Measurements from ENCODE around the gene TEX19. TPM values are rescaled to one million over a fixed set of nuclear protein-coding genes. Genes with fewer than 3 reads are reported as not detected.

The TEX19 gene
- total and polyA plus RNA-seq, 2 of the 4 experiments (the other 2 are of a cell fraction): under 0.01 to 0.03 TPM

DNA sequence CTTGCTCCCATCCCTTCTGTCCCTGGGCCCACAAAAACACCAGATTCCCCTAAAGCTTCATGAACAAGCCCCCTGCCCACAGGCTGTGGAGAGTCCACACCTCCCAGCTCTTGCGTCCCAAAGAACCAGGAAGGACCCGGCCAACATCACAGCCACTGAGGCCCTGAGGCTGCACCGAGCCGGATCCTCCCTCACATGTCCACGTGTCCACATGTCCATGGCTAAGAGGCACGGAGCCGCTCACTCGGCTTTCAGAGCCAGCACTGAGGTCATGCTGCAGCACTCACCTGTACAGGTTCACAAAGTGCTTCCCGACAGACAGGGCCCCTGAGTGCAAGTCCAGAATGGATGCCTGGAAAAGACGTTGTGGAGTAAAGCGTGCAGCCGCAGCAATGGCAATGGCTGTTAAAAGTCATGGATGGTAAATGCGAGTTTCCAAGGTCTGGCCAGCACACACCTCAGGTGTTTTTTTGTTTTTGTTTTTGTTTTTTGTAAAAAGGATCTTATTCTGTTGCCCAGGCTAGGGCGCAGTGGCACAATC, 47.2 kb downstream of the TEX19 start:
- H2BK5ac ChIP-seq (ENCODE audit: low read depth, low read length, poor library complexity, severe bottlenecking): no peak overlapping the region
- TF ChIP-seq RFX5 (IDR thresholded peaks at IDR 0.05; ENCODE audit: low read depth, low read length) (no peak), MAZ (IDR thresholded peaks at IDR 0.05; ENCODE audit: borderline replicate concordance, low read depth, low read length) (no peak), SMC3 (IDR thresholded peaks at IDR 0.05; ENCODE audit: low read depth, low read length) (no peak), CHD1 (IDR thresholded peaks at IDR 0.05; ENCODE audit: low read depth, low read length) (no peak), BHLHE40 (IDR thresholded peaks at IDR 0.05; ENCODE audit: low read depth, low read length) (no peak), RAD21 (IDR thresholded peaks at IDR 0.05; ENCODE audit: low read length) (no peak), RCOR1 (IDR thresholded peaks at IDR 0.05; ENCODE audit: insufficient replicate concordance, low read length) (no peak), NFE2L2 (IDR thresholded peaks at IDR 0.05; ENCODE audit: low read depth, low read length) (no peak), POLR2A (IDR thresholded peaks at IDR 0.05; ENCODE audit: low read depth, low read length) (no peak), MXI1 (IDR thresholded peaks at IDR 0.05; ENCODE audit: borderline replicate concordance, low read depth, low read length) (no peak), MAFK (IDR thresholded peaks at IDR 0.05; ENCODE audit: low read depth, low read length) (no peak), CEBPB (IDR thresholded peaks at IDR 0.05; ENCODE audit: low read depth, low read length) (no peak), FOS (IDR thresholded peaks at IDR 0.05; ENCODE audit: low read depth, low read length) (no peak)
- TF ChIP-seq, protein P1, sequence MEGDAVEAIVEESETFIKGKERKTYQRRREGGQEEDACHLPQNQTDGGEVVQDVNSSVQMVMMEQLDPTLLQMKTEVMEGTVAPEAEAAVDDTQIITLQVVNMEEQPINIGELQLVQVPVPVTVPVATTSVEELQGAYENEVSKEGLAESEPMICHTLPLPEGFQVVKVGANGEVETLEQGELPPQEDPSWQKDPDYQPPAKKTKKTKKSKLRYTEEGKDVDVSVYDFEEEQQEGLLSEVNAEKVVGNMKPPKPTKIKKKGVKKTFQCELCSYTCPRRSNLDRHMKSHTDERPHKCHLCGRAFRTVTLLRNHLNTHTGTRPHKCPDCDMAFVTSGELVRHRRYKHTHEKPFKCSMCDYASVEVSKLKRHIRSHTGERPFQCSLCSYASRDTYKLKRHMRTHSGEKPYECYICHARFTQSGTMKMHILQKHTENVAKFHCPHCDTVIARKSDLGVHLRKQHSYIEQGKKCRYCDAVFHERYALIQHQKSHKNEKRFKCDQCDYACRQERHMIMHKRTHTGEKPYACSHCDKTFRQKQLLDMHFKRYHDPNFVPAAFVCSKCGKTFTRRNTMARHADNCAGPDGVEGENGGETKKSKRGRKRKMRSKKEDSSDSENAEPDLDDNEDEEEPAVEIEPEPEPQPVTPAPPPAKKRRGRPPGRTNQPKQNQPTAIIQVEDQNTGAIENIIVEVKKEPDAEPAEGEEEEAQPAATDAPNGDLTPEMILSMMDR (conservative IDR thresholded peaks at IDR 0.05; ENCODE audit: low read depth, low read length): no peak
- TF ChIP-seq, protein P2, sequence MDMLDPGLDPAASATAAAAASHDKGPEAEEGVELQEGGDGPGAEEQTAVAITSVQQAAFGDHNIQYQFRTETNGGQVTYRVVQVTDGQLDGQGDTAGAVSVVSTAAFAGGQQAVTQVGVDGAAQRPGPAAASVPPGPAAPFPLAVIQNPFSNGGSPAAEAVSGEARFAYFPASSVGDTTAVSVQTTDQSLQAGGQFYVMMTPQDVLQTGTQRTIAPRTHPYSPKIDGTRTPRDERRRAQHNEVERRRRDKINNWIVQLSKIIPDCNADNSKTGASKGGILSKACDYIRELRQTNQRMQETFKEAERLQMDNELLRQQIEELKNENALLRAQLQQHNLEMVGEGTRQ (IDR thresholded peaks at IDR 0.05; ENCODE audit: low read depth, low read length): no peak
- TF ChIP-seq, protein P3, sequence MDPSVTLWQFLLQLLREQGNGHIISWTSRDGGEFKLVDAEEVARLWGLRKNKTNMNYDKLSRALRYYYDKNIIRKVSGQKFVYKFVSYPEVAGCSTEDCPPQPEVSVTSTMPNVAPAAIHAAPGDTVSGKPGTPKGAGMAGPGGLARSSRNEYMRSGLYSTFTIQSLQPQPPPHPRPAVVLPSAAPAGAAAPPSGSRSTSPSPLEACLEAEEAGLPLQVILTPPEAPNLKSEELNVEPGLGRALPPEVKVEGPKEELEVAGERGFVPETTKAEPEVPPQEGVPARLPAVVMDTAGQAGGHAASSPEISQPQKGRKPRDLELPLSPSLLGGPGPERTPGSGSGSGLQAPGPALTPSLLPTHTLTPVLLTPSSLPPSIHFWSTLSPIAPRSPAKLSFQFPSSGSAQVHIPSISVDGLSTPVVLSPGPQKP (IDR thresholded peaks at IDR 0.05; ENCODE audit: borderline replicate concordance, low read depth, low read length): no peak
- no peak overlapping the region for H2BK20ac ChIP-seq (ENCODE audit: low read depth, low read length)
- in situ Hi-C loops (cut with MboI; ENCODE audit: low sequenced_read_pairs): loop anchor here (5.0 kb wide), 1 partner anchor 54 kb away; no protein-coding TSS in a partner anchor
- intact Hi-C loops (cut with micrococcal nuclease): no loop called here
- H3K4me3 ChIP-seq (ENCODE audit: insufficient read depth, low read depth, low read length): no peak overlapping the region
- no peak overlapping the region for H4K91ac ChIP-seq (ENCODE audit: insufficient read depth, low read depth, low read length)
- H3K27me3 ChIP-seq (ENCODE audit: control insufficient read depth, insufficient read depth, low read length): no peaks in the 10 kb centered on the region
- DNase-seq (no peak), ATAC-seq (ENCODE audit: low read depth) (no peak)
- H3K4ac ChIP-seq (ENCODE audit: low read depth, low read length): no peak overlapping the region
- H3K23ac ChIP-seq (ENCODE audit: low read depth, low read length): no peak overlapping the region
- no peaks in the 10 kb centered on the region for H3K9me1 ChIP-seq (ENCODE audit: insufficient read depth, low read length)
- no peak overlapping the region for H3K18ac ChIP-seq (ENCODE audit: low read depth, low read length)
- H3K27ac ChIP-seq (ENCODE audit: insufficient read depth, low read length): no peak overlapping the region
- H3K36me3 ChIP-seq (ENCODE audit: control insufficient read depth, insufficient read depth, low read length): peaks cover 5% of the 10 kb centered on the region; the same call in 1 of the 2 replicates
- no peak overlapping the region for H2AK5ac ChIP-seq (ENCODE audit: low read depth, low read length)
- no peak overlapping the region for H2BK120ac ChIP-seq (ENCODE audit: low read depth, low read length)
- no peaks in the 10 kb centered on the region for H3K4me1 ChIP-seq (ENCODE audit: control insufficient read depth, insufficient read depth, low read length)
- no peaks in the 10 kb centered on the region; the same call in 1 of the 2 replicates for H4K20me1 ChIP-seq (ENCODE audit: insufficient read depth, low read length)
- no peak overlapping the region for H2AK9ac ChIP-seq (replicated peaks; ENCODE audit: low read depth, low read length, poor library complexity)
- no peak overlapping the region for H3K56ac ChIP-seq (ENCODE audit: extremely low read depth, insufficient read depth, low read length)
- no peak overlapping the region for H3K4me2 ChIP-seq (ENCODE audit: low read depth, low read length)
- no TSS peak for BruUV-seq (replicated peaks)
- H2AFZ ChIP-seq (replicated peaks; ENCODE audit: low read length, poor library complexity): no peak overlapping the region
- CTCF ChIA-PET: no interaction called here
- dilution Hi-C loops (cut with HindIII; ENCODE audit: low sequenced_read_pairs, unreplicated experiment): no loop called here
- H3K9ac ChIP-seq (ENCODE audit: low read depth, low read length): no peak overlapping the region
- H4K5ac ChIP-seq (ENCODE audit: low read depth, low read length): no peak overlapping the region
- no peak overlapping the region for H2BK15ac ChIP-seq (ENCODE audit: low read depth, low read length)
- H3K79me1 ChIP-seq (ENCODE audit: low read depth in 1 of 2, low read length in 2 of 2): no peaks in the 10 kb centered on the region; a peak in 1 of 4 replicates
- H4K8ac ChIP-seq (ENCODE audit: low read depth in 2 of 2, low read length in 2 of 2): no peak overlapping the region
- POLR2A ChIA-PET (ENCODE audit: unreplicated experiment): no interaction called here
- H3K14ac ChIP-seq (replicated peaks; ENCODE audit: low read depth, low read length): no peak overlapping the region
- H3K9me3 ChIP-seq (ENCODE audit: control insufficient read depth, insufficient read depth, low read length): no peaks in the 10 kb centered on the region
- WGBS, 2 experiments (ENCODE audit: extremely low coverage in 2 of 2, insufficient read length in 1 of 2): 95% methylated on average over 10 of the region's 14 CpGs; no CpG with 5 or more reads in 1 of the 2 experiments

All from IMR-90 (cell line).